Measurements from ENCODE around the gene VSTM2L.
"Not testable (repeated sequence)": the region's sequence is repeated elsewhere in the genome, so short reads cannot be mapped to it uniquely, and the experiment has no call there.

The VSTM2L gene

DNA sequence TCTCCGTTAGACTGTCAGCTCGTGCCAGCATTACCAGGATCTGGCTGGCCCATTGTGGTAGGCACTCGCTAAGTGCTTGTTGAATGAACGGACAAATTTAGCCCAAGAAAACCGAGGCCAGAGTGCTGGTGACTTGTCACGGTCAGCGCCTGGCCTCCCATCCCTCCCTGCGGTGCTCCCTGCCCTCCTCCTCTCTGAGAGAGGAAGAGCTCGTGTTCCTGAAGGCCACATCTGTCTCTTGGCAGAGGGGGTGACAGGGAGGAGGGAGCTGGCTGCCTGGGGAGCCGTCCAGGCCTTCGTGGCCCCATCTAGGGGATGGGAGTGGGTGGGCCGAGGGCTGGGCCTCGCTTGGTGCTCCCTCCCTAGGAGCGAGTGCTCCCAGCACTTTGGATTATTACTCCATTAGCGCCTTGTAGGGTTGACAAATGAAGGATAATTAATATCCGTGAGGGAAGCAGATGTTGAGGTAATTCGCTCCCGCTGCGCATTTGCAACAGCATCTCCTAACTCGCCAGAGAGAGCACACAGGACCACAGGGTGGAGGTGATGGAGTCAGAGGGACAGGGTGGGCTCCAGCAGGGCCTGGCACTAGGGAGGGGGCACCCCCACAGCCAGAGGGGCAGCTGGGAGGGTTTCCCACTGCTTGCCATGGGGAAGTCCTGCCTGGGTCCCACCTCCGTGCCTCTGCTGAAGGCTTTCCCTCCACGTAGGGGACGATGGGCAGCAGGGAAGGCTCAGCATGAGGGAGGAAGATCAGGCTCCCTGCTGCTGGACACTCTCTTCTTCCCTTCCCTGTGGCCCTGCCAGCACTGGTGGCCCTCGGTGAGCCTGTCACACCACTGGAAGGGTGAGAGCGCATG, 37.0 kb downstream of the VSTM2L start:
- DNase-seq: no peak

DNA sequence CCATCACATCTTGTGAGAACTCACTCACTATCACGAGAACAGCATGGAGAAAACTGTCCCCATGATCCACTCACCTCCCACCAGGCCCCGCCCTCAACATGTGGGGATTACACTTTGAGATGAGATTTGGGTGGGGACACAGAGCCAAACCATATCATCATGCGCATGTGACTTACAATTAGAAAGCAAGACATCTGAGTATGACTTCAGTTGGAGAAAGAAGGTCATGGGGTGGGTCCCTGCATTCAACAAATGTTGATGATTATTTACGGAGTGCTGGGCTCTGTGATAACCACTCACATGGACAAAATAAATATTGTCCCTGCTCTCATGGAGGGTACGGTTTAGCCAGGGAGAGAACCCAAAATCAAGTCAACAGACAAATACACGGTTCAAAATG, 37.9 kb downstream of the VSTM2L start:
- DNase-seq: no peak

DNA sequence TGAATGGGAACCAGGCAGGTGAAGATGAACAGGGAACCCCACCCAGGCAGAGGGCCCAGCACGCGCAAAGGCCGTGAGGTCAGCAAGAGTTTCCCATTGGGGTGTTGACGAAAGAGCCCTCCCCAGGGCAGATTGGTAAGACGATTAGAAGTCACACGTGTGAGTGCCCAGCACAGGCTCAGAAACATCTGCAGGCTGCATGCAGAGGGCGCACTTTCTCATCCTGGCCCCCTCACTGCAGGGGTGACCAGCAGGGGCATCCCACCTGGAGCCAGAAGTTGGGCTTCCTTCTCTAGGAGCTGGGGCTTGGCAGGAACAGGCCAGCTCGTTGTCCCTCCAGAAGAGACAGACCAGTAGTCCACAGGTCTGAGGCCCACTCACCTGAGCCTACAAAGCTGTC, 38.4 kb downstream of the VSTM2L start:
- no peak for DNase-seq

DNA sequence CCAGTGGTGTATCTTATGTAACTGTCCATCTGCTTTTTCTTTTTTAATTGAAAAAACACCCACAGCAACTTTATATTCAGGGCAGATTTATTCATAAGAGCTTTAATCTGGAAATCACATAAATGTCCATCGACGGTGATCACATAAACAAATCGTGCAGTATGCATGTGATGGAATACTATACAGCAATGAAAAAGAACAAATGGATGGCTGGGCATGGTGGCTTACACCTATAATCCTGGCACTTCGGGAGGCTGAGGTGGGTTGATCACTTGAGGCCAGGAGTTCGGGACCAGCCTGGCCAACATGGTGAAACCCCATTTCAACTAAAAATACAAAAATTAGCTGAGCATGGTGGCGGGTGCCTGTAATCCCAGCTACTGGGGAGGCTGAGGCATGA, 39.1 kb downstream of the VSTM2L start:
- DNase-seq: no peak

GRCh38 chr20:37943033-37943432, 40.1 kb downstream of the VSTM2L start:
- DNase-seq: no peak

DNA sequence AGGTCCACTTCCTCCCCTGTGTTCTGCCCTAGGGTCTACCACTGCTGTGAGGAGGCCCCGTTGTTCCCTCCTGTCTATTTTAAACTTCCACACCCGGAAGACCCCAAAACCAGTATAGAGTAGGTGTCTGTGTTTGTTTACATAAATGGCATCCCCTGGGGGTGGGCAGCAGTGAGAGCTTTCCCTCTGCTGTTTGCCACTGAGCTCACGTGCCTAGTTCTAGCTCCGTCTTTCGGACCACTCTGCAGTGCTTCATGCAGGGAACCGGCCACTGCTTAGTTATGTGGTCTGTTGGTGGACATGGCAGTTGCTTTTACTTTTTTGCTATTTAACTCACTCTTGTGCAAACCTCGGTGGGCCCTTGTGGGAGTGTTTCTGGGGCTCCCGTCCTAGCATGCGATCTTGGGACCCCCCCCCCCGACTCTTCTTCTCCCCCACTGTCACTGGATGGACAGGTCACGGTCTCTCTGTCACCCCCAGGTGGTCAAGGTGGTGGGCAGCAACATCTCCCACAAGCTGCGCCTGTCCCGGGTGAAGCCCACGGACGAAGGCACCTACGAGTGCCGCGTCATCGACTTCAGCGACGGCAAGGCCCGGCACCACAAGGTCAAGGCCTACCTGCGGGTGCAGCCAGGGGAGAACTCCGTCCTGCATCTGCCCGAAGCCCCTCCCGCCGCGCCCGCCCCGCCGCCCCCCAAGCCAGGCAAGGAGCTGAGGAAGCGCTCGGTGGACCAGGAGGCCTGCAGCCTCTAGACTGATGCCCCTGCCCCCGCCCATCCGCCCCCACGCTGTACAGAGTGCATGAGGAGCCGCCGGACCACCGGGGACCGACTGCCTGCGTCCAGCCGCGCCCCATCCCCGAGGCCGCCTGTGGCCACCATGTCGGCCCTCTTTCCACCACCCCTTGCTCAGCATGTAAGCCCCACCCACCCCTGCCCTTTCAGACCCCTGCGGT, 40.9 kb downstream of the VSTM2L start:
- DNase-seq: no peak

DNA sequence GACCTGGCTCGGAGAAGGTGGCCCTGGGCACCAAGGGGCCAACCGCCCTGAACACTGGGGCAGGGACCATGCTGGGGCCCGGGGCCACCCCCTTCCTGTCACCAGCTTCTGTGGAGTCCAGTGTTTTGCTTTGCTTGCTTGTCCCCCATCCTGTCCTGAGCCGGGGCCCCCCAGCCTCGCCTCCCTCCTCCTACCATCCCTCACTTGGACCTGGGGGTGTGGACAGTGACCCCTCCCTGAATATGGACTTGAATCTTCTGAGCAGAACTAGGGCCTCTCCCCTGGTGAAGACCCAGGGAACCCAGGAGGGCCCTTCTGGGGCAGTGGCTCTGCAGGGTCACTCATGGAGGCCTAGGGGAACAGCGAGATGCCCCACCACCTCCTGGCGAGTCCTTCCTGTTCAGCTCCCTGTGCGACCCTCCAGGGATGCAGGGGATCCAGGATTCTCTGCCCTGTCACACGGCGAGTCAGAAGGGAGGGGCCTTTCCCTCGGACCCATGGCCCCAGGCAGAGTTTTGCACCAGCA, 41.6 kb downstream of the VSTM2L start:
- no peak for DNase-seq

GRCh38 chr20:37945091-37945547, 42.2 kb downstream of the VSTM2L start:
- no peak for DNase-seq

DNA sequence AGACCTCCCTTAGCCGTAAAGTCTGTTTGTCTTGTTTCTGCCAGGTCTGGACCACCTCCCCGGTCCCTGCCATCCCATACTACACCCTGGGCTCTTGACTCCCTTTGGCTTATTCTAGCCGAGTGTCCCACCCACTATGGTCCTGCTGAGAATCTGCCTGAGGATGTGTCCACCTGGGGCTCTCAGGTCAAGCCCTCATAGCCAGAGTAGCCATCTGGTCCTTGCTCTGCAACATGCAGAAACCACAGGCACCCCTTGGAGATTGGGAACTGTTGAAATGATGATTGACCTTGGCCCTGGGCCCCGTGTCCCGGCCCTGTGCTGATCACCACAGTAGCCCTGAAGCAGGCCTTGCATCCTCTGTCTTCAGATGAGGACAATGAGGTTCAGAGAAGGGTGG, 44.0 kb downstream of the VSTM2L start:
- DNase-seq: no peak

- DNase-seq: no peak
Measured at GRCh38 chr20:37947943-37948342, 45.0 kb downstream of the VSTM2L start.

GRCh38 chr20:37948956-37949355, 46.0 kb downstream of the VSTM2L start:
- DNase-seq: no peak

GRCh38 chr20:37954190-37954589, 51.3 kb downstream of the VSTM2L start:
- no peak for DNase-seq

- no peak for DNase-seq
Measured at GRCh38 chr20:37954626-37955025, 51.7 kb downstream of the VSTM2L start.

GRCh38 chr20:37955511-37955910, 52.6 kb downstream of the VSTM2L start:
- no peak for DNase-seq

DNA sequence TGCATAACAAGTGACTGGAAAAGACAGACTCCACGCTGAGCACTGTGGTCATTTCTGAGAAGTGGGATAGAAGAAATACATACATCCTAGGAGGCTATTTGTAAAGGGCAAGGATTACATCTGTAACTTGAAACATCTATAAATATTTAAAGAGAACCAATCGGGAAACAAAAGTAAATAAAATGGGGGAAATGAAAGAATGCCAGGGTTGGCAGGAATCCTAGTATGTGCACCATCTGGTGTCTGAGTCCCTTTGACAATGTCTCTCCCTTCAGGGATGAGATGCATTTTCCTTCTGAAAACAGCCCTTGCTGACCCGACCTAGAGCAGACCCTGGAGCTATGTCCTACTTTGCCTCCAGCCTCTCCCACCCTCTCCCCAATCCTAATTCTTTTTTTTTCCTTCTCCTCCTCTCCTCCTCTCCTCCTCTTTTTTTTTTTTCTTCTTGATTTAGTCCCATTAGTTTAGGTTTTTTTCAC, 53.2 kb downstream of the VSTM2L start:
- DNase-seq: no peak

DNA sequence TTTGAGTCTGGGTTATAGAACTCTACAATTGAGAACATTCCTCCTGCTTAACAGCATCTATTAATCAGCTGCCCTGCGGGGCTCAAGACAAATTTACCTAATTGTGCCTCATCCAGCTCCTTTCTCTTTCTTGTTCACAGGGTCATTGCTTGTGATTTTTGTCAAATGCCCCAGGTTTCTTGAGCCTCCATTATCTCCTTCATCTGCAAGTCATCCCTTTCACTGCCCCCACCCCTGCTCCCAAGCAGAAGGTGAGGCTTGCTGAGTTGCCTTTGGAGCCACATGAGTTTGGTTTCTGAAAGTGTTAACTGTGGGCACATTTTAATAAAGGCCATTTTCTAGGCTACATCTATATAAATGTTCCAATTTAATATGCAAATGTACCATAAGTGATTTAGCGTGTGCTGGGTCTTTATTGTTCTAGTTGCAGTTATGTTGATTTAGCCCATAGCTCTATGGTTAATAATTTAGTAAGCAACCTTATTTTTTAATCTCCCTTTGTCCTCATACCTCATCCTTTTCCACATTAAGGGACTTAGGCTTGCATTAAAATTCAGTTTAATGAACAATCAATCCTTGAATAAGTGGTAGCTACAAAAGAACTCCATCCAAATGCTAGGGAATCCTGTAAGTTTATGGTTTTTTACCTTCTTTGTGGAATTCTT, 56.1 kb downstream of the VSTM2L start:
- DNase-seq: no peak

DNA sequence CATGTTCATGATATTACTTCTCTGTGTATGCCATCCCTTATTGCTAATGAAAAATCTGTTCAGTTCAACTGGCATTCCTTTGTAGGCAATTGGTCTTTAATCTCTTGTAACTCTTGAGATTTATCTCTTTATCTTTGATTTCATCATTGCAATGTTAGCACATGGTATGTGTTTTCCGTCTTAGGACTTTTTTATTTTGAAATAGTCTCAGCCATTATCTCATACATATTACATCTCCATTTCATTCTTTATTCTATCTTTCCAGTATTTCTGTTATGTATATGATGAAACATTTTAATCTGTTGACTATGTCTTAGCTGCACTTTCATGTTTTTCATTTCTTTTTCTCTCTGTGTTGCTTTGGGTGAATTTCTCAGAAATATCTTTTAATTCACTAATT, 58.1 kb downstream of the VSTM2L start:
- DNase-seq: no peak

DNA sequence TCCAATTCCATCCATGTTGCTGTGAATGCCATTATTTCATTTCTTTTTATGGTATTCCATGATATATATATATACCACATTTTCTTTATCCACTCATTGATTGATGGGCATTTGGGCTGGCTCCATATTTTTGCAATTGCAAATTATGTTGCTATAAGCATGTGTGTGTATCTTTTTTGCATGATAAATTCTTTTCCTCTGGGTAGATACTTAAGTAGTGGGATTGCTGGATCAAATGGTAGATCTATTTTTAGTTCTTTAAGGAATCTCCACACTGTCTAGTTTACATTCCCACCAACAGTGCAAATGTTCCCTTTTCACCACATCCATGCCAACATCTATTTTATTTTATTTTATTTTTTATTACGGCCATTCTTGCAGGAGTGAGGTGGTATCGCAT, 60.6 kb downstream of the VSTM2L start:
- not testable (repeated sequence) for DNase-seq

DNA sequence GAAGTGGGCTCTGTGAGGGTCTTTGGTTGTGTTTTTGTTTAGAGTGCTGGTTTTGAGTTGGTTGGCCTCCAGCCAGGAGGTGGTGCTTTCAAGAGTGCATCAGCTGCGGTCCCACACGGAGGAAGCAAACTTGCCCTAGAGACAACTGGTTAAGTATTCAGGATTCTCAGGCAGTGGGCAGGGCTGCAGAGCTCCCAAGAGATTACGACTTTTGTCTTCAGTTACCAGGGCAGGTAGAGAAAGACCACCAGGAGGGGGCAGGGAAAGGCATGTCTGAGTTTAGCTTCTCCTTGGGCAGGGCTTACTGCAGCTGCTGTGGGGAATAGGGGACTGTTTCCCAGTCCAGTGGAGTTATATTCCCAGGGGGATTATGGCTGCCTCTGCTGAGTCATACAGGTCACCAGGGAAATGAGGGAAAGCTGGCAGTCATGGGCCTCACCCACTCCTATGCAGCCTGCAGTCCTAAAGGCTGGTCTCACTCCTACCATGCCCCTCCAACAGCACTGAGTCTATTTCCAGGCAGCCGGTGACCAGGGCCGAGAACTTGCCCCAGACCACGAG, 66.0 kb downstream of the VSTM2L start:
- no peak for DNase-seq

- DNase-seq: no peak
Measured at GRCh38 chr20:37969949-37970855, 67.3 kb downstream of the VSTM2L start.

- DNase-seq: no peak
Measured at GRCh38 chr20:37970856-37971245, 67.9 kb downstream of the VSTM2L start.
